Neuronal stem cell (in vitro differentiated cells): ENCODE measurements around the gene ENOSF1.
"Not testable (repeated sequence)": the region's sequence is repeated elsewhere in the genome, so short reads cannot be mapped to it uniquely, and the experiment has no call there.

Source experiments
- DNase-seq: peaks from one replicate; pipeline ENCODE4 v3.0.0-alpha.2; 2013; ENCODE audit warnings: low spot score
- H2AFZ ChIP-seq: one replicate; pipeline ENCODE4 v1.6.1; 2013; ENCODE audit warnings: mild to moderate bottlenecking, low read length, inconsistent platforms
- H2AK5ac ChIP-seq: 2 replicates; pipeline ENCODE4 v1.6.1; 2013; ENCODE audit warnings: low read depth, mild to moderate bottlenecking, inconsistent platforms, low read length, moderate library complexity, mixed read lengths
- H2BK120ac ChIP-seq: 2 replicates; pipeline ENCODE4 v1.6.1; 2013; ENCODE audit warnings: low read depth, mild to moderate bottlenecking, inconsistent platforms, low read length, moderate library complexity, mixed read lengths
- H2BK12ac ChIP-seq: one replicate; pipeline ENCODE4 v1.6.1; 2013; ENCODE audit warnings: low read length, inconsistent platforms
- H2BK15ac ChIP-seq: 2 replicates; pipeline ENCODE4 v1.6.1; 2013; ENCODE audit warnings: mild to moderate bottlenecking, low read length, inconsistent platforms, mixed read lengths
- H2BK5ac ChIP-seq: one replicate; pipeline ENCODE4 v1.6.1; 2013; ENCODE audit warnings: inconsistent platforms, mild to moderate bottlenecking, low read length, moderate library complexity
- H3K14ac ChIP-seq: one replicate; pipeline ENCODE4 v1.6.1; 2013; ENCODE audit warnings: low read length, inconsistent platforms
- H3K18ac ChIP-seq: 2 replicates; pipeline ENCODE4 v1.6.1; 2013; ENCODE audit warnings: low read length, inconsistent platforms
- H3K23ac ChIP-seq: 2 replicates; pipeline ENCODE4 v1.6.1; 2013; ENCODE audit warnings: low read depth, mild to moderate bottlenecking, mixed read lengths, low read length, inconsistent platforms; ENCODE audit not compliant: poor library complexity
- H3K27ac ChIP-seq: replicated peaks from 3 replicates; pipeline ENCODE4 v1.5.1; 2013; ENCODE audit warnings: low read length, inconsistent platforms
- H3K27me3 ChIP-seq, 3 experiments: 2 replicates each; pipeline ENCODE4 v1.6.1; 2013; ENCODE audit warnings: low read length in 3 of 3, mild to moderate bottlenecking in 2 of 3, inconsistent platforms in 1 of 3, low read depth in 1 of 3, mixed read lengths in 1 of 3, moderate library complexity in 1 of 3; ENCODE audit not compliant: control insufficient read depth in 3 of 3, insufficient read depth in 3 of 3
- H3K36me3 ChIP-seq, 2 donors: replicated peaks in 1 of 2; 2 replicates each; pipeline ENCODE4 v1.6.1; 2013; ENCODE audit warnings: low read length in 2 of 2; ENCODE audit not compliant: control insufficient read depth in 2 of 2, insufficient read depth in 2 of 2
- H3K4ac ChIP-seq: 2 replicates; pipeline ENCODE4 v1.6.1; 2013; ENCODE audit warnings: inconsistent platforms, mild to moderate bottlenecking, low read length, moderate library complexity
- H3K4me1 ChIP-seq, 2 donors: 1 replicate in 1 of 2; 2 replicates in 1 of 2; pipeline ENCODE4 v1.6.1; 2013; ENCODE audit warnings: low read length in 2 of 2, low read depth in 1 of 2; ENCODE audit not compliant: control insufficient read depth in 2 of 2, insufficient read depth in 1 of 2
- H3K4me2 ChIP-seq: one replicate; pipeline ENCODE4 v1.6.1; 2013; ENCODE audit warnings: mild to moderate bottlenecking, low read length, inconsistent platforms; ENCODE audit not compliant: insufficient read depth, poor library complexity, severe bottlenecking
- H3K4me3 ChIP-seq, 2 donors: 2 replicates each; pipeline ENCODE4 v1.5.1; 2013; ENCODE audit warnings: low read length in 2 of 2, mild to moderate bottlenecking in 2 of 2, inconsistent platforms in 1 of 2, moderate library complexity in 1 of 2
- H3K79me1 ChIP-seq: one replicate; pipeline ENCODE4 v1.6.1; 2013; ENCODE audit warnings: low read depth, mild to moderate bottlenecking, inconsistent platforms, low read length, moderate library complexity
- H3K9ac ChIP-seq: one replicate; pipeline ENCODE4 v1.6.1; 2013; ENCODE audit warnings: mild to moderate bottlenecking, low read depth, low read length, inconsistent platforms; ENCODE audit not compliant: poor library complexity
- H3K9me3 ChIP-seq, 2 donors: replicated peaks in 1 of 2; 2 replicates each; pipeline versions ENCODE3 to v1.6.1; 2013; ENCODE audit warnings: low read length in 2 of 2, mild to moderate bottlenecking in 2 of 2, inconsistent platforms in 1 of 2, low read depth in 1 of 2, mixed read lengths in 1 of 2, moderate library complexity in 1 of 2; ENCODE audit not compliant: control insufficient read depth in 2 of 2, insufficient read depth in 1 of 2
- H4K8ac ChIP-seq: one replicate; pipeline ENCODE4 v1.6.1; 2013; ENCODE audit warnings: low read depth, mild to moderate bottlenecking, inconsistent platforms, low read length, moderate library complexity
- H4K91ac ChIP-seq: one replicate; pipeline ENCODE4 v1.6.1; 2013; ENCODE audit warnings: low read length, low read depth, mild to moderate bottlenecking, inconsistent platforms; ENCODE audit not compliant: poor library complexity
- WGBS, 2 donors: extraction: QIAGEN DNeasy Blood & Tissue Kit; methylation state at CpG; one replicate each; pipeline ENCODE4 v1.1.7; 2013; ENCODE audit warnings: missing lambda C conversion rate in 2 of 2, mixed read lengths in 1 of 2; ENCODE audit not compliant: insufficient read length in 2 of 2, insufficient replicate concordance in 1 of 2; ENCODE audit errors: extremely low coverage in 2 of 2; 5-methylcytosine and 5-hydroxymethylcytosine counted together

Gene ENOSF1

DNA sequence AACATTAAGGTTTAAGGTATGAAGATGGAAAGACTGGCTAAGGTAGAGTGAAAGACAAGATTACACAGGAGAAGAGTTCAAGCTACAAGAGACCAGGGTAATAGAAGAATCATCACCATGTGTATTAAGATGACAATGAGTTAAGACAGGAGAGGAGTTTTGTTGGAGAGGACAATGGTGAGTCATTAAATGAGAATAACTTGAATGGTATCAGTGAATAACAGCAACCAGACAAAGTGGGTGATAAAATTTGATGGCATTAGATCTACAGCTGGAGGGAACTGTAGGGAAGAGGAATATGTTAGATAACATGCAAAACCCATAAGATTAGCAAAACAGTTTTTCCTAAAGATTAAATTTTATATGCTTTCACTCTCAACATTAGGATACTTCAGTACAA is 18.8 kb upstream of the ENOSF1 start:
- H3K9ac ChIP-seq, result no peak overlapping the region
- no peak overlapping the region for H2BK5ac ChIP-seq
- no peak overlapping the region for H3K23ac ChIP-seq
- H3K4me3 ChIP-seq, result no peak overlapping the region
- no peak overlapping the region for H3K18ac ChIP-seq
- H3K27ac ChIP-seq, result no peak overlapping the region
- DNase-seq, result no peak
- no peak overlapping the region for H3K4me2 ChIP-seq
- H3K9me3 ChIP-seq, result no peaks in the 10 kb centered on the region
- peaks cover under 1% of the 10 kb centered on the region for H3K79me1 ChIP-seq
- no peak overlapping the region for H3K14ac ChIP-seq
- no peak overlapping the region for H4K8ac ChIP-seq
- no peaks in the 10 kb centered on the region for H3K27me3 ChIP-seq
- H3K4ac ChIP-seq, result no peak overlapping the region
- no peaks in the 10 kb centered on the region for H3K4me1 ChIP-seq
- no peak overlapping the region for H2BK15ac ChIP-seq
- H2BK120ac ChIP-seq, result no peak overlapping the region
- H4K91ac ChIP-seq, result no peak overlapping the region
- H2AK5ac ChIP-seq, result no peak overlapping the region
- H2AFZ ChIP-seq, result no peak overlapping the region
- H3K36me3 ChIP-seq, result peaks cover 5 to 59% of the 10 kb centered on the region in 2 donors
- H2BK12ac ChIP-seq, result no peak overlapping the region

DNA sequence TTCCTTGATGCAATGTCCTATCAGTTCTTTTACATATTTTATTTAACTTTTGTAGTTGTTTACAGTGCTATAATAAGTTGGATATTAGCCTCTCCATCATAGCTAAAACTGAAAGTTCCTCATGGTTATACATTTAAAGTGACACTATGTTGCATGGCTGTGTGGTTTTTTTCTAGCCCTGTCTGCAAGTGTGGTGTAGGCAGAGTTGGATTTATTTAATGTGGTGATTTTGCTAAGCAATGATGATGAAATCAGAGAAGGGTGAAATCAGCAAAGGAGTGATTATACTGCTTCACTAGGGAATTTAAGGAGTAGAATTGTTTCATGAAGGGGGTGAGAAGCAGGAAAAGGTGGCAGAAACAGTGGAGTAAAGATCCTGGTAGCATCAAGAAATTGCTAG is 18.3 kb upstream of the ENOSF1 start:
- no peak for DNase-seq
- Histone ChIP-seq H2BK15ac (no peak overlapping the region), H3K9ac (no peak overlapping the region), H3K27me3 (no peaks in the 10 kb centered on the region), H3K27ac (no peak overlapping the region), H2BK12ac (no peak overlapping the region), H3K4me1 (no peaks in the 10 kb centered on the region), H3K4me2 (no peak overlapping the region), H2BK120ac (no peak overlapping the region), H3K9me3 (no peaks in the 10 kb centered on the region), H3K23ac (no peak overlapping the region), H2AK5ac (no peak overlapping the region), H3K14ac (no peak overlapping the region), H2AFZ (no peak overlapping the region), H4K8ac (no peak overlapping the region), H3K4me3 (no peak overlapping the region), H4K91ac (no peak overlapping the region), H3K79me1 (no peaks in the 10 kb centered on the region), H2BK5ac (no peak overlapping the region), H3K18ac (no peak overlapping the region), H3K4ac (no peak overlapping the region), H3K36me3 (peaks cover 2 to 57% of the 10 kb centered on the region in 2 donors)

GRCh38 chr18:730120-730519 is 17.7 kb upstream of the ENOSF1 start:
- not testable (repeated sequence) for H2BK120ac ChIP-seq, H3K4me3 ChIP-seq, H3K79me1 ChIP-seq, H2BK12ac ChIP-seq, H3K4me2 ChIP-seq, H3K14ac ChIP-seq, H3K23ac ChIP-seq, H3K27ac ChIP-seq, H2AFZ ChIP-seq, H3K4ac ChIP-seq, H4K91ac ChIP-seq, DNase-seq, H3K4me1 ChIP-seq, H2BK5ac ChIP-seq, H2BK15ac ChIP-seq, H3K18ac ChIP-seq, H4K8ac ChIP-seq, H2AK5ac ChIP-seq, H3K9ac ChIP-seq, H3K27me3 ChIP-seq, H3K9me3 ChIP-seq
- no CpG with 5 or more reads among the region's 5 CpGs for WGBS, 2 donors
- peaks cover 2 to 52% of the 10 kb centered on the region in 2 donors for H3K36me3 ChIP-seq

GRCh38 chr18:725646-726045 is 13.2 kb upstream of the ENOSF1 start:
- Histone ChIP-seq H2AFZ (no peak overlapping the region), H2AK5ac (no peak overlapping the region), H2BK120ac (no peak overlapping the region), H3K27me3 (no peaks in the 10 kb centered on the region), H2BK12ac (no peak overlapping the region), H3K18ac (no peak overlapping the region), H3K4ac (no peak overlapping the region), H4K8ac (no peak overlapping the region), H3K9ac (no peak overlapping the region), H4K91ac (no peak overlapping the region), H3K79me1 (no peaks in the 10 kb centered on the region), H3K36me3 (peaks cover 2 to 44% of the 10 kb centered on the region in 2 donors), H3K4me3 (no peak overlapping the region), H2BK15ac (no peak overlapping the region), H3K27ac (no peak overlapping the region), H2BK5ac (no peak overlapping the region), H3K14ac (no peak overlapping the region), H3K4me1 (peaks cover 0 to 3% of the 10 kb centered on the region in 2 donors), H3K4me2 (peak overlapping the region; percentile 11), H3K23ac (no peak overlapping the region), H3K9me3 (peaks cover 0 to 1% of the 10 kb centered on the region in 2 donors)
- no CpG with 5 or more reads among the region's 9 CpGs for WGBS, 2 donors
- DNase-seq, result no peak
